SK-N-DZ (cell line): ENCODE data around the gene SEMA3E.
A peak's percentile ranks its signal among the peaks of the same experiment; 100 is the strongest.
"Not testable (repeated sequence)": the region's sequence is repeated elsewhere in the genome, so short reads cannot be mapped to it uniquely, and the experiment has no call there.

Experiments
- DNase-seq: peaks from one replicate; pipeline ENCODE4 v3.0.0-alpha.2; 2015; ENCODE audit warnings: low spot score

Gene SEMA3E

GRCh38 chr7:83559887-83560286 lies 89.1 kb downstream of the SEMA3E start:
- no peak for DNase-seq

GRCh38 chr7:83552556-83552955 lies 96.4 kb downstream of the SEMA3E start:
- not testable (repeated sequence) for DNase-seq

- DNase-seq: no peak
Observed at GRCh38 chr7:83550100-83550499, 98.8 kb downstream of the SEMA3E start.

- DNase-seq: peak; percentile 3
Observed at GRCh38 chr7:83548250-83548649, 100.7 kb downstream of the SEMA3E start.

GRCh38 chr7:83547526-83547925 lies 101.4 kb downstream of the SEMA3E start:
- DNase-seq: peak; percentile 11

GRCh38 chr7:83546586-83546985 lies 102.4 kb downstream of the SEMA3E start:
- no peak for DNase-seq

GRCh38 chr7:83541187-83541960 lies 107.6 kb downstream of the SEMA3E start:
- no peak for DNase-seq

- DNase-seq: no peak
Observed at GRCh38 chr7:83534488-83534887, 114.5 kb downstream of the SEMA3E start.

GRCh38 chr7:83532219-83532618 lies 116.7 kb downstream of the SEMA3E start:
- DNase-seq: no peak

GRCh38 chr7:83531766-83532165 lies 117.2 kb downstream of the SEMA3E start:
- DNase-seq: no peak

- DNase-seq: no peak
Observed at GRCh38 chr7:83528925-83529423, 120.0 kb downstream of the SEMA3E start.

- no peak for DNase-seq
Observed at GRCh38 chr7:83524277-83525075, 124.5 kb downstream of the SEMA3E start.

- no peak for DNase-seq
Observed at GRCh38 chr7:83520726-83521125, 128.2 kb downstream of the SEMA3E start.

GRCh38 chr7:83519240-83519639 lies 129.7 kb downstream of the SEMA3E start:
- no peak for DNase-seq

- no peak for DNase-seq
Observed at GRCh38 chr7:83517035-83517700, 131.8 kb downstream of the SEMA3E start.

- DNase-seq: no peak
Observed at GRCh38 chr7:83514977-83515376, 134.0 kb downstream of the SEMA3E start.

GRCh38 chr7:83509255-83510021 lies 139.5 kb downstream of the SEMA3E start:
- no peak for DNase-seq

GRCh38 chr7:83504330-83504729 lies 144.6 kb downstream of the SEMA3E start:
- DNase-seq: no peak

GRCh38 chr7:83502636-83503035 lies 146.3 kb downstream of the SEMA3E start:
- no peak for DNase-seq

- no peak for DNase-seq
Observed at GRCh38 chr7:83494683-83495082, 154.3 kb downstream of the SEMA3E start.

- no peak for DNase-seq
Observed at GRCh38 chr7:83492802-83493201, 156.1 kb downstream of the SEMA3E start.
